ENCODE data around the gene TMEM97. TPM values are rescaled to one million over a fixed set of nuclear protein-coding genes. Genes with fewer than 3 reads are reported as not detected.
"Not testable (repeated sequence)": the region's sequence is repeated elsewhere in the genome, so short reads cannot be mapped to it uniquely, and the experiment has no call there.

Gene TMEM97
- total RNA-seq (2014; rRNA removed; shearing (Covaris generic)), result 41.3 and 52.9 TPM in 2 replicates
- polyA plus RNA-seq (2015; cell fraction: cytosol; rRNA removed), result 17.5 and 17.8 TPM in 2 replicates
- polyA plus RNA-seq (2015; cell fraction: nucleus; rRNA removed), result 10.0 and 11.6 TPM in 2 replicates

DNA sequence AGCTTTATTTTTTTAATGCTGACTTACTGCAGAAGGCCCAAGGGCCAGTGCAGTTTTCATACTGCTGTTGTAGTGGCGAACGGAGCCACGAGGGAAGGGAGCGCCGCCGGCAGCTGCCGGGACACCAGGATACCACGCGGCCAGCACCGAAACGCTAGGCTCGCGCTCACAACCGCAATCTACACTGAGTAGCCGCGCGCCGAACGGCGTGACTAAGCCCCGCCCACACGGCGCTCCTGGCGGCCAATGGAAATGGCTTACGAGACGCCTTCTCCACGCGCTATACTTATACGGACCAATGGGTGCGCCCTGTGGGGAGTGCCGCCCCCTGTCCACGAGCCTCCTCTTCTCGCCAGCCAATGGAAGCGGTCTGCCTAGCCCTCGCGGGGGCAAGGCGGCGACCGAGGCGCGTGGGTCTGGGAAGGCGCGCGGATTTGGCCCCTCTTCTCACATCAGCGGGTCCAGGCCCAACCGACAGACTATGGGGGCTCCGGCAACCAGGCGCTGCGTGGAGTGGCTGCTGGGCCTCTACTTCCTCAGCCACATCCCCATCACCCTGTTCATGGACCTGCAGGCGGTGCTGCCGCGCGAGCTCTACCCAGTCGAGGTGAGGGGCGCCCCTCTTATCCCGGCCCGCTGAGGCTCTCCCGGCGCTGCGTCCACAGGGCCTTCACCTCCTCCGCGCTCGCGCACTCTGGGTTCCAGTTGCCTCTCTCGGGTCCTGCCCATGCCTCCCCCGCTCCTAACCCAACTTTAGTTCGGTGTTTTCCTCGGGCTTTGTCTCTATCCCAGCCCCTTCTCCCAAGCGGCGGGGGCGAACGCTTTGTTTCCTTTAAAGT lies at the start of gene TMEM97:
TSS of gene TMEM97 (plus strand) at position 442 of the 839 bp plus-strand sequence. CDS start at position 482, 40 bp downstream.
- DNase-seq (ENCODE audit: low read depth), result peak; percentile 97

DNA sequence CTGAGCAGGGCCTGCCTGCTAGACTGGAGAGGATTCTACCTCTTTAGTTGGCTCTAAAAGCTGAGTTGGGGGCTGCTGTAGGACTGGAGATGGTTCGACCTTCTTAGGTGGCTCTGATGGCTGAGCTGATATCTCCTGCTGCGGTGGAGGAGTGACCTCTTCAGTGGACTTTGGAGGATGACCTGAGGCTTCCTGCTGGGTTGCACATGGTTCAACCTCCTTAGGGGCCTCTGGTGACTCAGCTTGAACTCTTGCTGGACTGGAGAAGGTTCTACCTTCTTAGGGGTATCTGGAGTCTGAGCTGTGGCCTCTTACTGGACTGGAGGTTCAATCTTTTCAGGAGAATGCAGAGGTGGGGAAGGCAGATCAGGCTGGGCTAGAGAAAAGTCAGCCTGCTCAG lies 48.9 kb upstream of the TMEM97 start:
- no peak for DNase-seq (ENCODE audit: low read depth)

DNA sequence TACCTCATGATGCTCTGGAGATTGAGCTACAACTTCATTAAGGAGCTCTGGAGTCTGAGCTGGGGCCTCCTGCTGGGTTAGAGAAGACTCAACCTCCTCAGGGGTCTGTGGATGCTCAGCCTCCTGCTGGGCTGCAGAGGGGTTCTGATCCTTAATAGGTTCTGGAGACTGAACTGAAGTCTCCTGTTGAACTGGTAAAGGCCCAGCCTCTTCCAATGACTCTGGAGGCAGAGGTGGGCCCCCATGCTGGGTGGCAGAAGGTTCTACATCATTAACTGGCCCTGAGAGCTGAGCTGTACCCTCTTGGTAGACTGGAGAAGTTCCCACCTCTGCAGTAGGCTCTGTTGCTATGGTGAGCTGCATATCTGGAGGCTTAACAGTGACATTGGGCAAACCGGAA lies 48.1 kb upstream of the TMEM97 start:
- DNase-seq (ENCODE audit: low read depth), result no peak

DNA sequence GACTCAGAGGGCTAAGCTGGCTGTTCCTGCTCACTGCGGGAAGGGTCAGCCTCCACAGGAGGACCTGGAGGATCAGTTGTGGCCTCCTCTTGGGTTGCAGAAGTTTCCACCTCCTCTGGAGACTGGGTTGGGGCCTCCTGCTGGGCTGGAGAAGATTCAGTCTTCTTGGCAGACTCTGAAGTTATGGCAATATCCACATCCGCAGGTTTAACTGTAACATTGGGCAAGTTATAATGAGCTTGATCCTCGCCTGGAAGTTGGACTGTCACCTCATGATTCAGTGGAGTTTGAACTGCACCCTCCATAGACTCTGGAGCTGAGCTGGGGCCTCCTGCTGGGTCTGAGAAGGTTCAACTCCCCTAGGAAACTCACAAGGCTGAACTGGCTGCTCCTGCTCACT lies 47.6 kb upstream of the TMEM97 start:
- DNase-seq (ENCODE audit: low read depth), result no peak

DNA sequence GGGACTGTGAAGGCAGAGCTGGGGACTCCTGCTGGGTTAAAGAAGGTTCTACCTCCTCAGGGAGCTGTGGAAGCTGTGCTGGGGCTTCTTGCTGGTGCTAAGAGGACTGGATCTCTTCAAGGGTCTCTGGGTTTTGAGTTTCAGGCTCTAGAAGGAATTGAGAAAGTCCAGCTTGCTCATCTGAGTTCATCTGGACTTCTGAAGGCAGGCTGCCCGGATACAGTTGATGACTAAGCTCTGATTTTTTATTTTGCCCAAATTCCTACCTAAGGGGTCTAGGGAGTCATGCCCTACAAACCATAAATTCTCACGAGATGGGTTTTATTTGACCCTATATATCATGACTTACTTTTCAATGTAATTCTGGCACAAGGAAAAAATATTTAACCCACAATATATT lies 46.8 kb upstream of the TMEM97 start:
- DNase-seq (ENCODE audit: low read depth), result peak; percentile 31

DNA sequence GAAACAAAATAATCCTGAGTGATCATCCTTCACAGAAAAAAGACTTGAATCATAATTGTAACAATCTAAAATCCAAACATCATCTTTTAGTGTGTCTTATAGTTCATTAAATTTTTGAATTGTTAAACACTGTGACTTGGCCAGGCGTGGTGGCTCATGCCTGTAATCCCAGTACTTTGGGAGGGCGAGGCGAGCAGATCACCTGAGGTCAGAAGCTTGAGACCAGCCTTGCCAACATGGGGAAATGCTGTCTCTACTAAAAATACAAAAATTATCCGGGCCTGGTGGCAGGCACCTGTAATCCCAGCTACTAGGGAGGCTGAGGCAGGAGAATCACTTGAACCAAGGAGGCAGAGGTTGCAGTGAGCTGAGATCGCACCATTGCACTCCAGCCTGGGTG lies 45.7 kb upstream of the TMEM97 start:
- not testable (repeated sequence) for DNase-seq (ENCODE audit: low read depth)

DNA sequence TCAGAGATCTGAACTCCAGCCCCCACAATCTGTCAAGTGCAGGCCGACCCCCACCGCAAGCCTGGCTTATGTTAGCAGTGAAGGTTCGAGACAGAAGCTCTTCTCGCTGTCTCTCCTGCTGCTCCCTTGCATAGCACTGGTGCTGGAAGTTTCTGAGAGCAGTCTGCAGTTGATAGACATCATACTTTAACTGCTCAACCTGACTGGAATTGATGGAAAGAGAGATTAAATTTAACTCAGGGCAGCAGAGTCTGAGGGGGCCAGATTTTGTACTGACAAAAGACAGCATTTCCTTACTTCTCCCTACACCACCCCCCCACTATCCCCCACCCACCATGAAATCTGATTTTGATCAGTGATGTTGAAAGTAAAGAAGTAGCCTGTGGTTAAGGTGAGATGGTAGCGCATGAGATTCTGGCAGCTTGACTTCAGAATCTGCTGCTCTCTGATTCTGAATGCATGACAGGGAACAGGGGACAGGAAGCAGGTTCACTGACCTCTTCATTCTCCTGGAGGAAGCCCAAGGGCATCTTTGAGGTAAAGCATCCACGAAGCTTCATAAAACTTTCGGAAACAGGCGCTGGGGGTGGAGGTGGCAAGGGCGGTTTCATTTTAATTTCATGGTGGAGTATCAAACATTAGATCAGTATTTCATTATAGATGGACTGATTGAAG lies 44.3 kb upstream of the TMEM97 start:
- no peak for DNase-seq (ENCODE audit: low read depth)

DNA sequence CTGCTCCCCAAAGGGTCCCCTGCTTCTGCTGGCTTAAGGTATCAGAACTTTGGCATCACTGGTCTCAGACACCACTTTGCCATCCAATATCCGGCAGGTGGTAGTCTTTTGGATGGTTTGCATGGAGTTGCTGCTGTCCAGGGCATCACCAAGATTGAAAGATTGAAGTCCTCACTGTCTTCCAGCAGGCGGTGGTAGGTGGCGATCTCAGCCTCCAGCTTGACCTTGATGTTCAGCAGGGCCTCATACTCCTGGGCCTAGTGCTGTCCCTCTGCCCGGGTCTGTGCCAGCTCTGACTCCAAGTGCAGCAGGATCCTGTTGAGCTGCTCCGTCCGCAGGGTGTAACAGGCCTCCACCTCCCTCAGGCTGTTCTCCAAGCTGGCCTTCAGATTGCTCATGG lies 43.0 kb upstream of the TMEM97 start:
- DNase-seq (ENCODE audit: low read depth), result no peak

DNA sequence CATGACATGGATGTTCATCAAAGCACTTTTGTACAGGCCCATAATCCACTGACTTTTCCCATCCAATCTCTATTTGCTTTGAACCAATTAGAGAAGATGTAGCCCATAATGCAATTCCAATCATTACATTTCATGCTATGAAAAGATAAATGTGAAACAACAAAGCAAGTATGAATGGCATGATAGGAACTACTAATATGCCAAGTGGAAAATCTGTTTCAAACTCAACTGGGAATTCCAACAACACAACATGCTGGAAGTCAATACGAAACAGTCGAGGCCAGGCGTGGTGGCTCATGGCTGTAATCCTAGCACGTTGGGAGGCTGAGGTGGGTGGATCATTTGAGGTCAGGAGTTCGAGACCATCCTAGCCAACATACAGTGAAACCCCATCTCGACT lies 39.6 kb upstream of the TMEM97 start:
- no peak for DNase-seq (ENCODE audit: low read depth)

DNA sequence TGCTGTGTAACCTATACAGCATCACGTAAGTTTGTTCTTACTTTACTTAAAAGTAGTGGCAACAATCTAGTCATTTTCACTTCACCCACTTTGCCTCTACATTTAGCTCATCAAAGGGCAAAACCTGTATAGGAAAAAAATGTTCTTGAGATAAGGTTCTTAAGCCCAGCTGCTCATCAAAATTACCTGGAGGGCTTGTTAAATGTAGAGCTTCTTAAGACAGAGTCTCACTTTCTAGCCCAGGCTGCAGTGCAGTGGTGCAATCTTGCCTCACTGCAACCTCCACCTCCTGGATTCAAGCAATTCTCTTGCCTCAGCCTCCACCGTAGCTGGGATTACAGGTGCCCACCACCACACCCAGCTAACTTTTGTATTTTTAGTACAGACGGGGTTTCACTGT lies 38.2 kb upstream of the TMEM97 start:
- no peak for DNase-seq (ENCODE audit: low read depth)

DNA sequence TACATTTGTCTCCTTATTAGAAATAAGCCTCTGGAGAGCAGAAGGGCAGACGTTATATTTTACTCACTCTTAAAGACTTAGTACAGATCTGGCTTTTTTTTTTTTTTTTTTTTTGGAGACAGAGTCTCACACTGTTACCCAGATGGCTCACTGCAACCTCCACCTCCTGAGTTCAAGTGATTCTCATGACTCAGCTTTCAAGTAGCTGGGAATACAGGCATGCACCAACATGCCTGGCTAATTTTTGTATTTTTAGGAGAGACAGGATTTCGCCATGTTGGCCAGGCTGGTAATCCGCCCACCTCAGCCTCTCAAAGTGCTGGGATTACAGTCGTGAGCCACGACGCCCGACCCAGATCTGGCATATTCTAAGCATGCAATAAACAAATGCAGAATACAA lies 36.4 kb upstream of the TMEM97 start:
- peak; percentile 92 for DNase-seq (ENCODE audit: low read depth)

DNA sequence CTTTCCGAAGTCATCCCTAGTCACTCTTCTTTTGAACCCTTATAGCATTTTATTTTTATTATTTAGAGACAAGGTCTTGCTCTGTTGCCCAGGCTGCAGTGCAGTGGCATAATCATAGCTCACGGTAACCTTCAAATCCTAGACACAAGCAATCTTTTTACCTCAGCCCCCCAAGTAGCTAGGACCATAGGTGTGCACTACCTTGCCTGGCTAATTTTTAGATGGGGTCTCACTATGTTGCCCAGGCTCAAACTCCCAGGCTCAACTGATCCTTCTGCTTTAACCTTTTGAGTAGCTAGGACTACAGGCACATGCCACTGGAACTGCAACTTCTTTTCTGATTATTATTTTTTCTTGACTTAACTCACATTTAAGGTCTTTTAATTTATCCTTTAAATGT lies 33.0 kb upstream of the TMEM97 start:
- DNase-seq (ENCODE audit: low read depth), result no peak

DNA sequence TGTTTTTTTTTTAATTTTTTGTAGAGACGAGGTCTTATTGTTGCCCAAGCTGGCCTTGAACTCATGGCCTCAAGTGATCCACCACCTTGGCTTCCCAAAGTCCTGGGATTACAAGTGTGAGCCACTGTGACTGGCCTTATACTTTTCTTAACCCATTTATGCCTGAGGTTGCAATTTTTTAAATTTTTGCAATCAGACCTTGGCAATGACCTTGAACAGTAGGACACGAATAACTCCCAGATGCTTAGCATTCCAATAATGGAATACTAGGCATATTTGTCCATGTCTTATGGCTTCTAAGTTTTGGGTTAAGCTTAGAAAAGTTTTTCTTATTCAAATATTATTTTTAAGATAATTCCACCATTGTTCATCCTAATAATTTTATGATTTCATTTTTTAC lies 28.3 kb upstream of the TMEM97 start:
- no peak for DNase-seq (ENCODE audit: low read depth)

DNA sequence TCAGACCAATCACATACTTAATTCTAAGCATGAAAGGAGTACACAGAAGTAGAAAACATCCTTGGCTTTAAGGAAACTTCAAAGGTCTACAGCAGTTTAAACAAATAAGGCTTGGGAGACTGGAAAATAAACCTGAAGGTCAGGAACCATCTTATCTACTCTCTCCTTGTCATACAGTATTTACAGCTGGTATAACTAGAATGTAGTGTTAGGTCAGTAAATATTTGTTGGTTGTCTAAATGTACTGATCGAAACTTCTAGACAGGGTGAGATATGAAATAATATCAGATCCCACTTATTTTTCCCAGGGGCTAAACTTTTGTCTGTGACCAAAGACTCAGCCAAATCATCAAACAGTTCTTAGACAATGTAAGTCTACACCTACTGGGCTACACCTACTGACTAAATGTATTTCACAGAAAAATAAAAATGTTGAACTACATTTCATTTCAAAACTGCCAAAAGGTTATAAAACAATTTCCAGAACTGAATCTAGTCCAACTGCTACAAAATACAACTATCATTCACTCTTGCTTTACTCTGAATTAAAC lies 27.1 kb upstream of the TMEM97 start:
- no peak for DNase-seq (ENCODE audit: low read depth)

DNA sequence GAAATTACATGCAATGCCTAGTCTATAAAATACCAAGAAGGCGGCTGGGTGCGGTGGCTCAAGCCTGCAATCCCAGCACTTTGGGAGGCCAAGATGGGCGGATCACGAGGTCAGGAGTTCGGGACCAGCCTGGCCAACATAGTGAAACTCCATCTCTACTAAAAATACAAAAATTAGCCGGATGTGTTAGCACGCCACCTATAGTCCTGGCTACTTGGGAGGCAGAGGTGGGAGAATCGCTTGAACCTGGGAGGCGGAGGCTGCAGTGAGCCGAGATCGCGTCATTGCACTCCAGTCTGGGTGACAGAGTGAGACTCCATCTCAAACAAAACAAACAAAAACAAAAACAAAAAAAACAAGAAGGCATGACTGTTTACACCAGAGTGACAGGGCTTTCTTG lies 26.1 kb upstream of the TMEM97 start:
- DNase-seq (ENCODE audit: low read depth), result not testable (repeated sequence)

DNA sequence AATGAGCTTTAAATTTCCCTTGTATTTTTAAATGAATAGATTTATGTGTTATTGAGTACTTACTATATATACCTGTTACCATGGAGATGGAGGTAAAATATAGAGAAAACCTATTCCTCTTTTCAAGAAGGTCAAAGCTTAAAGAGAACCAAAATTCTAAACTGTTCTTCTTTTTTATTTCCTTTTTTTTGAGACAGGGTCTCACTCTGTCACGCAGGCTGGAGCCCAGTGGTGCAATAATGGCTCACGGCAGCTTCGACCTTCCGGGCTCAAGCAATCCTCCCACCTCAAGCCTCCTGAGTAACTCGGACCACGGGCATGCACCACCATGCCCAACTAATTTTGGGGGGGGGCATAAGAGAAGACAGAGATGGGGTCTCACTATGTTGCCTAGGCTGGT lies 25.0 kb upstream of the TMEM97 start:
- no peak for DNase-seq (ENCODE audit: low read depth)

DNA sequence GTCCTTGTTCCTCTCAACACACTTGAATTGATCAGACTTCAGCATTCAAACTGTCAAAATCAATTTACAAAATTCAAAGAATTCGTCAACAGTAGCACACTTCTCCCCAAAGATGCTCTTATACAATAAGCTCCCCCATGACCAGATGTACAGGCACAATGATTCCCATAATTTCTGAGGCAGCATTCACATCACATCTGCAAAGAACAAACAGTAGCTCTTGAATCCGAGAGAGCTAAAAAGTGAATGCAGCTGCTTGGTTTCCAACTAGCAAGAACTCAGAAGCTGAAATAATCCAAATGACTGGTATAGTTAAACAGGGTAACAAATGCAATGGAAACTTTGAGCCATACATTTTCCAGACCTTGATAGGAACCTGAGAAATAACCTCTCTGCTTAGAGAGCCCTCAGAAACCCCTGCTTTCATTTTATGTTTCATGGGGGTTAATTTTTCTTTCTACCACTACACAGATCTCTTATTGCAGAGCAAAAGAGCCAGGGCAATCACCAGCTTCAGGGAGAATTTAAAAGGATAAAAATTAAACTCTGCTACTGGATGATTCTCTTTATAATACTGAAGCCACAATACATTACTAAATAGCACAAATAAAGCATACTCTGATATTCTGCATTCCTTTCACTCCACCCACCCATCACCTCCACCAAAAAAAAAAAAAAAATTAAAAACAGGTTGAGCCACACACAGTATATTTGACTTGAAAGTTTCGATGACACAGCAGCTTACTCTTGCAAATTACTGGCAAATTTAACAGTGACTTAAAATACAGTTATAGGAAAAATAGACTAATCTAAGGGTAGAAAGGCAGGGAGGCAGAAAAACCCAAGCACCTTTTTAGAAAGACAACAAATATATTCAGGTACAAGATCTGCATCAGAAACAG lies 23.1 kb upstream of the TMEM97 start:
- no peak for DNase-seq (ENCODE audit: low read depth)

DNA sequence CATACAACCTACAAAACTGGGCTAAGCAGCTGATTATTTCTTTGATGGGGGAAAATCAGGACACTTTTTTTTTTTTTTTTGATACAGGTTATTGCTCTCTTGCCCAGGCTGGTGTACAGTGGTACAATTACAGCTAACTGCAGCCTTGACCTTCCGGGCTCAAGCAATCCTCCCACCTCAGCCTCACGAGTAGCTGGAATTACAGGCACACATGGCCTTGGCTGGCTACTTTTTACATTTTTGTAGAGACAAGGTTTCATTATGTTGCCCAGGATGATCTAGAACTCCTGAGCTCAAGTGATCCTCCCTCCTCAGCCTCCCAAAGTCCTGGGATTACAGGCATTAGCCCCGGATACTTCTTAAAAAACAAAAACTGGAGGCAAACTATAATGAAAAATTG lies 20.6 kb upstream of the TMEM97 start:
- no peak for DNase-seq (ENCODE audit: low read depth)

DNA sequence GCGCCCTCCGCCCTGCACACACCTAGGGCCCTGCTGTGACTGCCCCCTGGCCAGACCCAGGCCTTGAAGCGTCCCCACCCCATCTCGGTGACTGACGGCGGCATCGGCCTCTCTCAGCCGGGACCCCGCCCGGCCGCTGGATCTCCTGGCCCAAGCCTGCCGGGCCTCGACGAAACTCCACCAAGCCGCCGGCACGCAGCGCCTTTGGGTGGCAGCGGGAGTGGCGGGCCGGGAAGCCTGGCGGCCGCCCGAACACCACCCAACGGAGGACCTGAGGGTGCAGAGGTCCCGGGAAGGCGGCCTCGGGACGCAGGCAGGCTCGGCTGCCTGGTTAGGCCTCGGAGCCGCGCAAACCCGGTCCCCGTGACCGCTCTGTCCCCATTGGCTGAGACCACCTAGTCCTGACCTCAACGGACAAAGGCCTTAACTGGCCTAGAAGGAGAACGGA lies 12.0 kb upstream of the TMEM97 start:
- no peak for DNase-seq (ENCODE audit: low read depth)

DNA sequence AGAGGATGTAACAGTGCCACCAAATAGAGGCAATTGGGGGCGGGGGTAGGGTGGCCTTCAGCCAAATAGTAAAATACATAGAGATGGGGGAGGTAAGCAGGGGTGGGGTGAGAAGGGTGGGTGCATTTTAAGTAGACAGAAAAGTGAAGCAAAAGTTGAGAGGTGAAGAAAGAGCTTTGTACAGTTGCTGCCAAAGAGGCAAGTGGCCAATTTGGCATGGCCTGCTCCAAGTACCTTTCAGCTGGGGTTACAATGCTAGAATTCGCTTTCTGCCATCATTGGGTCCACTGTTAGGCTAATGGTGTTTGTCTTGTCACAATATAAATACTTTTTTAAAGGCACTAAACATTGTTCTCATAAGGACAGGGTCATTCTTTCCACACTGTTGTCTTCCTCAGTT lies 5.2 kb upstream of the TMEM97 start:
- no peak for DNase-seq (ENCODE audit: low read depth)
